GM18867 (cell line): ENCODE data around the gene DLX5.

Experiments
- ATAC-seq: cut with Tn5 transposase; IDR thresholded peaks from one replicate; pipeline ENCODE4 v1.9.1; 2021; ENCODE audit warnings: mild to moderate bottlenecking, moderate library complexity; ENCODE audit not compliant: unreplicated experiment

DLX5 gene

DNA sequence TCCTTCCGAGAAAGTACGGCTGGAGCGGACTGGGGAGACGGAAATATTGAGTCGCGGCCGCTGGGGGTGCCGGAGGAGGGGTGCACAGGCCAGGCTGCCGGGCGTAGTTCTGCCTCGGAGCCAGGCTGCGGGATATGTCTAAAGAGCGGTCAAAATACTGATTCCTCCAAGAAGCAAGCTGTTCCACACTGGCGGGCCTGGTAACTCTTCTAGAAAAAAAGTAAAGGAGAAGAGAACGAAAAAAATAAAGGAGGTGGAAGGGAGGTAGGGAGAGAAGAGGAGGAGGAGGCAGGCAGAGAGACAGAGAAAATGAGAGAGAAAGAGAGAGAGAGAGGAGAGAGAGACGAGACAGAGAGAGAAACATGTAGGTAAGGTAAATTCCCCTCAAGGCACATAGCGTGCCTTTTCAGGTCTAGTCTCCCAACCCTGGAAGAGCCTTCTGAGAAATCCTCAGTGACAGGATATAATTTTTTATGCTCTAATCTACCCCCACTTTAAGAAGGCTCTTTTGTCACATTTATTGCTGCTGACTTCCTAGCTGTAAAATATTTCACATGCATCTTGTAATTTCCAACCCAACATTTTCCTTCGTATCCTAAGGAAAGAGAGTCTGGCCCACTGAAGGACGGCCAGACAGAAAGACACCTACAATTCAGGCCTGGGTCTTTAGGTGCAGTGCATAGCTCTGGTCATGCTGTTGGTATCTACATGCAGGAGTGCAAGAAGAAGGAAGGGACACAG, 5.7 kb downstream of the DLX5 start:
- ATAC-seq = no peak

DNA sequence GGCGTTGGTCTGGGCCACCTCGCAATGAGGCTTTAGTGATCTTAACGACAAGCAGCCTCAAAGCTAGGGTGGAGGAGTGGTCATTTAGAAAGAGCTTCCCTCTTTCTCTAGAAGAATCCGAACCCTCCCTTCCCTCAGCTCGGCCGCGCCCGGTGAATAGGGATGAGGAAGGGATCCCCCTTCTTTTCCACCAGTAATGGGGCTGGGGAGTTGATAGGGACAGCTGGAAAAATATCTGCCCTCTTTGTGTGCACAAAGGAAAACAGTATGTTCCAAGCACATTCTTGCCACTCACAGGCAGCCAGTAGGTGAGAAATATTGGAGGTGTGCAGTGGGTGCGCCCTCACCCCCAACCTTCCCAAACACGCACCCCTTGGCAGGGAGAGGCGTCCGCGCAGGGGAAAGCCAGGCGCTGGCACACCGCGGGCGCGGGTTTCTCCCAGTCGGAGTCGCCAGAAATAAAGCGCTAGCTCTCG, 6.5 kb downstream of the DLX5 start:
- ATAC-seq = no peak

DNA sequence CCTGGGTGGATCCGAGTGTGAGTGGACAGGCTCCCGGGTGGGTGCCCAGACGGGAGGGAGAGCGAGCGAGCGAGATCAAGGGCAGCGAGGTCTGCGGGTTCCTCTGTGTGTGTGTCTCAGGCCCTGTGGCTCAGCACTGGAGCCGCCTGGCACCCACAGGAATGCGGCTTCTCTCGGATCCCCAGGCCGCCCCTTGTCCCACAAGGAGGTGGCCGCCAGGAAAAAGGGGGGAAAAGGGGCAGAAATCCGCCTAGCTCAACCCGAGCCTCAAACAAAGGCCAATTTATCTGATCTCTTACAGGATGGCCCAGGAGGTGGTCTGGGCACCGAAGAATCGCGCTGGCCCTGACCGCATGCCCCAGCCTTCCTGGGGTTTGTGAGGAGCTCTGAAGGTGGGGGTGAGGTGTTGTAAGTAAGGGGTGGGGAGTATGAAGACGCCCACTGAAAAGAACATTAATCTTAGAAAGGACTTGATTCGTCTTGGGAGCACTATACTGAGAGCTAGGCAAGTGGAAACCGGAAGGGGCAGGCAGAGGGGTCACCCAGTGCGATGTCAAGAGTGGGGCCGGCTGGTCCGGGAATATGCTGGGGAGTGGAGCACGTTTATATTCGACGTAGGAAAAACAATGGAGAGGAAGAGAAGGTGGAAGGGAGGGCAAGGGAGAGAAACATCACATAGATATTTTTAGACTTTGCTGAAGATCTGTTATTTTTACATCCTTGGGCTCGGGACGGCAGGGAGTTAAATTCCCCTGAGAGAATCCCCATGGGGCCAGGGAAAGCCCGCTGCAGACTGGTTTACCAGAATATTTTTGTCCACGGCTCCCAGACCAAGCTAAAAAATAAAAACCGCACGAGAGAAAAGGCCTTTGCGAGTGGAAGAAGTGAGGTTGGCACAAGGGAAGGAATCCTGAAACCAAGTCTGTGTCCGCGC, 7.2 kb downstream of the DLX5 start:
- no peak for ATAC-seq

DNA sequence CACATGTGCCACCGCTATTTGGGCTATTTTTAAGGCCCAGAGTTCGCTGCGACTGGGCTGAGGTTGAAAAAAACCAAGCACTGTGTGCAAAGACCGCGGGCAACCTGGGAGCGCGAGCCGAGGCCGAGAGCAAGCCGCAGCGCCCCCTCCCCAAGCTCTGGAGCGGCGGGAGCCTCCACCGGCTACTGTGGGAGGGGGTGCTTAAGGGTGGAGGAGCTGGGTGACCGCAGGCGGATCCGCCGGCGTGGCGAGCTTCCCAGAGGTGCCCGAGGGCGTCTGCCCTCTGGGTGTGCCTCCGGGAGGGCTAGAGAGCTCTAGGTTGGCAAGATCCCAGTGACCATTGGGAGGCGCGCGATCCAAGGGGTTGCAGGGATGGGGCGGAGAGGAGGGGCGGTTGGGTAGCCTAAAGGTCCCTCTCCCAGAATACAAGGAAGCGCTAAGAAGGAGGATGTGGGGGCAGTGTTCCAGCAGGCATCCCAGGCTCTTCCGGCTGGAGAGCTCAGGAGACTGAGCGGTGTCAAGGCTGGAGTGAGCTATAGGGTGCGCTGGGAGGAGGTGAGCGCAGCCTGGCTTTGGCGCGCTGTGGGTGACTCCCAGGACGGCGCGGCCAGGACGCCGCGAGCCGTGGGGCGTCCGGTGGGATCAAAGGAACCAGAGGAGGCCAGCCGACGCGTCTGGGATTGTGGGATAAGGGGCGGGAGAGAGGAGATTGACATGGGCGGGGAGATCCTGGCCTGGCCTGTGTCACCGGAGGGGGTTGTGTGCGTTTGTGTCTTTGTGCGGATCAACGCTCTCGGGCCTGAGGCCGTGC, 8.0 kb downstream of the DLX5 start:
- no peak for ATAC-seq

DNA sequence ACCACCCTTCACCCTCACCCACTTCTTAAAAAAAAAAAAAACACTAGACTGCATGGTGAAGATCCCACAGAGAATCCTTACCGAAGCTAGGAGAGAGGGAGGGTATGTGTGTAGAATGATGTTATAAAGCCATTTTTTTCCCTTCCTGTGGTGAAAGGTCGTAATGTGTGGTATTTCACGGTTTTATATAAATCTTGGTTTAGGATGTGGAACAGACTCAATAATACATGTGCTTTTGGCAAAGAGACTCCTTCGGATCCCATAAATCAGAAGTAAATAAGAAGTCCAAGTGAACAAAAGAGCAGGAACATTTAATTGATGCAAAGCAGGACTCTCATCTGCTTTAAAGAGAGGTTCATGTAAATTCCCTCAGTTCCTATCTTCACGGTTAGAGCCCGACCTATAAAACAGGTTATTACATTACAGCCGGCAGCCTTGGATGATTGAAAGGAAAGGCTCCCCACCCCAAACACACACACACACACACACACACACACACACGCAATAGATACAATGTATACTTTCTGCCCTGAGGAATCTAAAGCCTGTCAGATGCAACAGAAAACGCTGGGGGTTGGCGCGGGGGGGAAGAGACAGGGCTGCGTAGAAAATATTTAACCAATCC, 8.8 kb downstream of the DLX5 start:
- no peak for ATAC-seq

DNA sequence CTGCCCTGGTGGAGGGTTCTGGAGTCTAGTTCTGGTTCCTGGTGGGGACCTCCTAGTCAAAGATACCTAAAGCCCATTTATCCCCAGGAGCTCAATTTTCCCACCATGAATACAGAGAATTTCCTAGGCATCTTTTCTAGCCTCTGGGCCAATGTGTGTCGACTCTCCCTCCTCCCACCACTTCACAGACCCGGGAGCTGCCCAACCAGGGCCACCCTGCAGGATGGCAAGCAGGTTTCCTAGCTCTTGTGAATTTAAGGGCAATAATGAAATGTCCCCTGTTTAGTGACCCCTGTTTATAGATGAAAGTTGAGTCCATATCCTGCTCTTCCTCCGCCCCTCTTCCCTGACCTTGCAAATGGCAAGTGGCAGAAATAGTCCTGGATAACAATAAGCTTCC, 9.4 kb downstream of the DLX5 start:
- ATAC-seq = no peak

DNA sequence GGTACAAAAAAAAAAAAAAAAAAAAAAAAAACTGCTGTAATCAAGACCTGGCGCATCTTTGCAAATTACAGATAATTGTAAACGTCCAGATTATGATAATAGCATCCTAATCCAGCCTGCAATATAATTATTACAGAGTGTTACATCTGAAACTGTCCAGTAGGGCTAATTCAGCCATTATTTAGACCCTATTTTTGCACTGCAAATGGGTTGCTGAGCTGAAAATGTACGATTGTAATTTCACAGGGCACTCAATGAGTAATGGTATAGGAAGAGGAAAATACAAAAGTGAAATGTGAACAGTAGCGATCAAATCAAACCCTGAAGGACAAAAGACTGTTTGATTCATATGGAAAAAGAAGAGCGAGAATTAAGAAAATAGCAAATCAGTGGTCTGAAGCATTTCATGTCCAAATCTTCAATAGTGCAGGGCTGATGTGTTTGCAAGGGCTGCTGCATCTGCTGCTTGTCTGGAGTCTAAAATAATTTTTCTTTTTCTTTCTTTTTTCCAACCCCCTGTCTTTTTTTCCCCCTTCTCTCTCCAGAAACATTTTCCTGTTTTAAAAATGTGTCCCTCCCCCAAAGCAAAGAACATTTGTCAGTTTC, 10.4 kb downstream of the DLX5 start:
- no peak for ATAC-seq

DNA sequence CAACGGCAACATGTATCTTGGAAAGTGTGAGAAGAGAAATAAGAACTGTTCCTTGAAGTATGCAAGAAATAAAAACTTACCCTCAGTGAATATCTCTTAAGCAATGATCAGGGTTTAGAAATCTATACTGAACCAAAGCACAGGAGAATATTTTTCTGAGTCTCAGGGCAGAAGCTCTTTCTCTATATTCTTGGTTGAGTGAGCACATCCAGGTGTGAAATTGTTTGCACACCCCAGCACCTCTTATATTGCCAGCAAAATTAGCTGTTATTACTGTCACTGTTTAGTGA, 10.8 kb downstream of the DLX5 start:
- ATAC-seq = no peak

DNA sequence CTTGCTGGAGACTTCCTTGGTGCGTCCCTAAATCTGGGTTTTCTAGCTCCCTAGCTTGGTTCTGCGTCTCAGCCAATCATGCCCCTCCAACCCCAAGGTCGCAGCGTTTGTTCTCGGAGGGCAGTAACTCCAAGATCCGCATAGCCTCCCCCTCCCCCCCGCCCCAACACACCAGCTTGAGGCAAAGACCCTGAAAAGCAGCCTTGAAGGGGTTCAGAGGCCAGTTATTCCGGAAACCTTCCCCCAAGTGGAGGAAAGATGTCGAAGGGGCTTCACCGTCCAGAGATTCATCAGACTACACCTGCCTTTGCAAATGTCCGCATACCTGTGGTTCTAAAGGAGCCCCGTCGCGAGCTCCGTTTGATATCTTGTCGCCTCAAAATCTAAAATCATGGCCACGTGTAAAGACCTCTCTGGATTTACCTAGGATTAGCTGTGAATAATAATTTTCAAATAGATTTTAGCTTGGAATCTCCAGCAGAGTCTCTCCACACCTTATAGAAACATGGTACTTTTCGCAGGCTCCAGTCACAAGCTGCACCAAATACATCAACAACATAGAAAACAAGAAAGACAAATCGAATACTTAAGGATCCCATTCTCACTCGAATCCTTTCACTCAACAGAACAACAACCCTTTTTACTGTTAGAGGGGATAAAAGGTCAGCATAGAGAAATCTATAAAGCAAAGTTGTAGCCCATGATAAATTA, 11.3 kb downstream of the DLX5 start:
- no peak for ATAC-seq

DNA sequence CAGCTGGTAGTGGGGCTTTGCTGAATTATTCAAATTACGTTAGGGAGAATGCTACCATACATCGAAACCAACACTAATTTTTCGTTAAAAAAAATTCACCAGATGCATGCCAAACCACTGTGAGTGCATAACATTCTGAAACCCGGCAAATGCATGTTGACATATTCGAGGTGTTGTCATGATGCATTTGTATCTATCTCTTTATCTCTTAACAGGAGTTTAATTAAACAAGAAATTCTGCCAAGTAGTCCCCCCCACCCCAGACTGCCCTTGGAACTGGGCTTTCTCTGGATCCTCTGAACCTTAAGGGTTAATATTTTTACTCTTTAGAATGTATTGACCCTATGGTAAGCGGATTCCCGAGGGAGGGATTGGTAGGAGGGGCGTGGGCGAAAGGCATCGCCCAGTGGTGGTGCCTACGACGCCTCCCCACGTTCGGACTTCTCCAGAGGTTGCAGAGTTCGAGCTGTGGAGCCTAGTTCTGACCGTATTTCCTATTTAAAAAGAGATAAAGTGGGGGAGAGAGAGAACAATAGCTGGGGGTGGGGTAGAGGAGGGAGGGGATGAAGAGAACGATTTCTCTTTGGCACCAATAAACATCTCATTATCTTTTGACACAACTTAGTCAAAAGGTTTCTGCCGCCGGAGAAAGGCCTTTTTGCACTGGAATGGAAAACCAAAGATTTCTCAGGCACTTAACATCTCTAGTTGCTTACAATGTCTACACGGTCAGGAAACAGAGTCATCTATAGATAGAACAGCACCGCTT, 12.1 kb downstream of the DLX5 start:
- ATAC-seq = no peak

DNA sequence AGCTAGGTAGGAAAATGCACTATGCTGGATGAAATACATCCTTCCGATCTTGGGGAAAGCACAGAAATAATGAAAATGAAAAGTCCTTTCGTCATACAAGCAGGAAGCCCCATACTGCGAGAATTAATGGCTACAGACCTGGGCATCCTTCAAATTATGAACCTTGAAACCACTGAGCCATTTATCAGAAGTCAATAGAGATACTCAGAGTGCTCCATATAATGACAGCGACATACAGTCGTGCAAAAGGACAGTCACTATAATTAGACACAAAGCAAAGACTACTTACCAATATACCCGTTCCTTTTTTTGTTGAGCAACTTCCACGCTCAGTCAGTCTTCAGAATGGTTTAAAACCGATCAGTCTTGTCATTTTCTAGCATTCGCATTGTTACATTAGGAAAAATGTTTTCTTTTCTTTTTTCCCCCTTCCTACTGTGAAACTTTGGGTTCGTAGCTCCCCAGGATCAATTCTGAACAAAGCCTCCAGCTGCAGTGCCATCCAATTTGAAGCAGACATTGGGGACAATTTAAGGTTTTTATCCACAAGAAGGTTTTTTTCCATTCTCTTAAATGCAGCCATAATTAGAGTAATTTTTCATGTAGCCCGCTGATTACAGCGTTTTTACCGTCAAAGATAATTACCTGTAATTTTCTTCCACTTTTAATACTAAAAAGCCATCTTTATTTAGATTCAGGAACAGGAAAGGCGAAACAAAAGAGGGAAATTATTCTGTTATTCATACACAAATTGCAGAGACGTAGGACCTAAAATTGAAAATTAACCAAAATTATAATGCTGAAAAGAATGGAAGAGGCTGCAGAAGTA, 12.9 kb downstream of the DLX5 start:
- ATAC-seq = no peak

DNA sequence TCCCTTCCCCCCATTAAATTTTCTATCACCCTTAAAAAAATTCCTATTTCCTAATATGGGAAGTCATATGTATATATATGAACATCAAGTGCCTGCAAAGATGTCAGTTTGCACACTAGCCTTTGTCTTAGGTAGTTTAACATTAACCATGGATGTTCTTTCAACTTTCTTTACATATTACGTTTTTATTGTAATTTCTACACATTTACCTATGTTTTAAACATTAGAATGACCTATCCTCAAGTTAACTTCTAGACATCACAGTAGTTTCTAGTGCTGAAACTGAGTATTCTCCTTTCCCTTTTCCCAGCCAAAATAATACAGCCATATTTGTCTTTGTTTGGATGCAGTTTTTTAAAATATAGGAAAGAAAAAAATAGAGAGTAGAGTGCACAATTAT, 13.5 kb downstream of the DLX5 start:
- no peak for ATAC-seq

DNA sequence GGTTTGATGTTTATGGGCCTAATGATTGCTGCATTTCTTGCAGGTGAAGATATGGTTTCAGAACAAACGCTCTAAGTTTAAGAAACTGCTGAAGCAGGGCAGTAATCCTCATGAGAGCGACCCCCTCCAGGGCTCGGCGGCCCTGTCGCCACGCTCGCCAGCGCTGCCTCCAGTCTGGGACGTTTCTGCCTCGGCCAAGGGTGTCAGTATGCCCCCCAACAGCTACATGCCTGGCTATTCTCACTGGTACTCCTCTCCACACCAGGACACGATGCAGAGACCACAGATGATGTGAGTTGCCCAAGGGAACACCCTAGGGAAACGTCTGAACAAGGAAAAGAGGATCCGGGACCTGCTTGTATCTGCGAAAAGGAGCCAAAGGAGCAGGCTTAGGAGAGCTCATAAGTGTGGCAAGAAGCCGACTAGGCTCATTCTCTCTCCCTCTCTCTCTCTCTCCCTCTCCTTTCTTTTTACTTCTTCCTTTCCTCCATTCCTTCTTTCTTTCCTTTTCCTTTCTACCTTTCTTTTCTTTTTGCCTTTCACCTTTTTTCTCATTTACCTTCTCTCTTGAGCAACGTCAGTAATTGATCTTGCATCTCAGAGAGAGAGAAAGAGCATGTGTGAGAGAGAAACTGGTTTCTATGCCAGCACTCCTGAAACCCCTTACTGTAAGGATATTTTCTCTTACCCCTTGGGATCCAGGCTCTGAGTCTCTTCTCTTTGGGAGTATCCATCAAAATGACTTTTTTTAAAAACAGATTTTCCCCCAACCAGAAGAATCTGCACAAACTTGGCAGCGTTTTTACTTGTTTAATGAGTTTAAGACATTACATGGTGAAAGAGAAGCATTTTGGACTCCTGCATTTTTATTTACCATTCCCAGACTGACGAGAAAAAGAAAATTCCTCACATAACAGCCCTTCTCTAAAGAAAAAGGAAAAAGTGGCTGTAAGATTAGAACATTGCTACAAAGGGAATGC, 14.6 kb downstream of the DLX5 start:
- no peak for ATAC-seq

DNA sequence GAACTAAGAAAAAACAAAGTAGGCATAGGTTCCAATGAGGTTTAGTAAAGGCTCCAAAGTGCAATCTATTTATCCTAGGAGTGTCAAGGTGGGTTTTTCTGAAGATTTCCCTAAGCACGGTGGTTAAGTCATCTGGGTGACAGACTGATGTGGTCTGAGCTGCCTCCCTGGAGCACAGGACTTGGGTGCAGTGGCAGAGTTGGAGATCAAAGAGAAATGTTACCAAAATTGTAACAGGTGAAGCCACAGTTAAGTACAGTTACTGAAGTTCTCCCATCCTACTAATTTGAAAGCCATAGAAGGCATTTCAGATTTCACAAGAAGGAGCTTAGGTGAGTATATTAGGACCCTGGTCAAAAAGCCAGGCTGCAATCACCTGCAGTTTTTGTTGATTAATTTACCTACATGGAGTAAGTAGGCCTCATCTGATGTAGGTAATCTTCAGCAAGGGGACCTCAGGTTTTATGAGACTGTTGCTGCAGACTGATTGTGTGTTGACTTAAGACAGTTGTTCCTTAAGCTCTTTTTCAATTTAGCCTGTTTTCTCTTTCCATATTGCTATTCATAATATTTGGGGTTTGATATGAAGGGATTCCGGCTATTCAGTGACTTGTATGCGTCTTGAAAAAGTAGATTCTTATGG, 16.2 kb downstream of the DLX5 start:
- ATAC-seq = no peak

DNA sequence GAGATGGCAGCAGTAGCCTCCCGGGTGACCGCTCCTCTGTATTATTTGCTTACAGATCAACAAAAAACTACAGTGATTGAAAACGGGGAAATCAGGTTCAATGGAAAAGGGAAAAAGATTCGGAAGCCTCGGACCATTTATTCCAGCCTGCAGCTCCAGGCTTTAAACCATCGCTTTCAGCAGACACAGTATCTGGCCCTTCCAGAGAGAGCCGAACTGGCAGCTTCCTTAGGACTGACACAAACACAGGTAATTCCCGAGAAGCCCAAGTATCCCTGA, 17.1 kb downstream of the DLX5 start:
- ATAC-seq = no peak

DNA sequence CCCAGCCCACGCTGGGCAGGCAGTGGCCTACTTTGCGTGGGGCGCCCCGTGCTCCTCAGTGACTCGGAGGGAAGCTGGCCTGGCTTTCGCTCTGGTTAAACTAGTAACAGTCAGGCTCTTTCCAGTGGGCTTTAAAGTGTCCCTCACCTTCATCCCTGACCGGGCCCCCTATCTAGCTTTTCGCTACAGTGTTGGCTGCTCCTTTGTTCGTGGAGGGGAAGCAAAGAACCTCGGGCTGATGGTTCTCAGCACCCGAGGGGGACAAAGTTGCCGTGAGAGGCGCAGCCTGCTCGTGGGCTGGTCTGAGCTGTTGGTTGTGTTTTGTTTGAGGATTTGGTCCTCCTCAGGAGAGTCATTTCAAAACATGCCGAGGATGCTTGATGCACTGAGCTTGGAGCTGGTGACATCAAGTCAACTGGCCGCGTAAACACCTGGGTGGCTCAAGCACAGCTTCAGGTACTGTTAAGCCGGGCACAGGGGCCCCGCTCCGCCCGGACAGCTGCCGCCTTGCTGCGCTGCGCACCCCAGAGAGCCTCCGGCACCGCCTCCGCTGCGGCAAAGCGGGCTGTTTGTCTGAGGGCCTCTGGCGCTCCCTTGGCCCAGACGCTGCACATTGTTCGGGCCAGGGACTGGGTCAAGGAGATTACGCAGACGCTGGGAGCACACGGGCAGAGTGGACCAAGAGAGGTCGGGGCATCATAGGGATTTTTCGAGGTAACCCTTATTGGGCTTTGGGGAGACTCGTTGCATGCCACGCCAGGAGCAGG, 17.6 kb downstream of the DLX5 start:
- ATAC-seq = no peak
